HUES48 (cell line): ENCODE measurements around the gene PLEKHA7.
"Not testable (repeated sequence)": the region's sequence is repeated elsewhere in the genome, so short reads cannot be mapped to it uniquely, and the experiment has no call there.

Experiments
- H3K27ac ChIP-seq: one replicate; pipeline ENCODE4 v1.7.0; 2013; ENCODE audit warnings: low read depth, low read length, inconsistent platforms
- H3K27me3 ChIP-seq: 2 replicates; pipeline ENCODE4 v1.6.1; 2013; ENCODE audit warnings: mild to moderate bottlenecking, low read length; ENCODE audit not compliant: control insufficient read depth, insufficient read depth
- H3K36me3 ChIP-seq: 2 replicates; pipeline ENCODE4 v1.6.1; 2013; ENCODE audit warnings: low read length; ENCODE audit not compliant: control insufficient read depth, insufficient read depth
- H3K4me1 ChIP-seq: 2 replicates; pipeline ENCODE4 v1.6.1; 2013; ENCODE audit warnings: mild to moderate bottlenecking, low read length; ENCODE audit not compliant: control insufficient read depth, insufficient read depth
- H3K4me3 ChIP-seq: 2 replicates; pipeline ENCODE4 v1.5.1; 2013; ENCODE audit warnings: mild to moderate bottlenecking, low read depth, low read length
- H3K9ac ChIP-seq: 2 replicates; pipeline ENCODE4 v1.6.1; 2013; ENCODE audit warnings: mild to moderate bottlenecking, low read depth, low read length, moderate library complexity
- H3K9me3 ChIP-seq: 2 replicates; pipeline ENCODE4 v1.6.1; 2013; ENCODE audit warnings: low read length; ENCODE audit not compliant: control insufficient read depth, insufficient read depth

Gene PLEKHA7

GRCh38 chr11:16876053-16876752 lies 138.0 kb downstream of the PLEKHA7 start:
- H3K4me1 ChIP-seq = peaks cover 27% of the 10 kb centered on the region
- H3K27me3 ChIP-seq = no peaks in the 10 kb centered on the region
- no peaks in the 10 kb centered on the region for H3K9me3 ChIP-seq
- no peak overlapping the region for H3K9ac ChIP-seq
- H3K36me3 ChIP-seq = no peaks in the 10 kb centered on the region
- H3K27ac ChIP-seq = no peak overlapping the region
- no peak overlapping the region for H3K4me3 ChIP-seq

- Histone ChIP-seq H3K9me3 (no peaks in the 10 kb centered on the region), H3K27me3 (no peaks in the 10 kb centered on the region), H3K4me3 (no peak overlapping the region), H3K4me1 (peaks cover 24% of the 10 kb centered on the region), H3K9ac (no peak overlapping the region), H3K27ac (no peak overlapping the region), H3K36me3 (peaks cover 3% of the 10 kb centered on the region; the same call in 1 of the 2 replicates)
Observed at GRCh38 chr11:16874275-16874975, 139.8 kb downstream of the PLEKHA7 start.

GRCh38 chr11:16873289-16873688 lies 140.9 kb downstream of the PLEKHA7 start:
- no peak overlapping the region for H3K9ac ChIP-seq
- H3K27ac ChIP-seq = no peak overlapping the region
- H3K36me3 ChIP-seq = peaks cover 5% of the 10 kb centered on the region
- no peaks in the 10 kb centered on the region for H3K9me3 ChIP-seq
- no peak overlapping the region for H3K4me3 ChIP-seq
- H3K27me3 ChIP-seq = no peaks in the 10 kb centered on the region
- H3K4me1 ChIP-seq = peaks cover 16% of the 10 kb centered on the region

GRCh38 chr11:16871368-16871767 lies 142.8 kb downstream of the PLEKHA7 start:
- Histone ChIP-seq H3K9ac (no peak overlapping the region), H3K9me3 (no peaks in the 10 kb centered on the region), H3K4me1 (0 out of 2 replicates have a peak, but pooled peaks cover 5% of the 10 kb centered on the region), H3K36me3 (peaks cover 7% of the 10 kb centered on the region), H3K27me3 (no peaks in the 10 kb centered on the region), H3K4me3 (no peak overlapping the region), H3K27ac (no peak overlapping the region)

- Histone ChIP-seq H3K36me3 (peaks cover 7% of the 10 kb centered on the region), H3K9me3 (no peaks in the 10 kb centered on the region), H3K27me3 (no peaks in the 10 kb centered on the region), H3K9ac (no peak overlapping the region), H3K4me1 (no peaks in the 10 kb centered on the region), H3K4me3 (no peak overlapping the region), H3K27ac (no peak overlapping the region)
Observed at GRCh38 chr11:16867097-16867496, 147.1 kb downstream of the PLEKHA7 start.

- H3K4me3 ChIP-seq, H3K27ac ChIP-seq, H3K36me3 ChIP-seq, H3K27me3 ChIP-seq, H3K9me3 ChIP-seq, H3K4me1 ChIP-seq, H3K9ac ChIP-seq: not testable (repeated sequence)
Observed at GRCh38 chr11:16864428-16864827, 149.8 kb downstream of the PLEKHA7 start.

- Histone ChIP-seq H3K9me3 (no peaks in the 10 kb centered on the region), H3K4me1 (0 out of 2 replicates have a peak, but pooled peaks cover 2% of the 10 kb centered on the region), H3K4me3 (no peak overlapping the region), H3K27ac (no peak overlapping the region), H3K27me3 (no peaks in the 10 kb centered on the region), H3K36me3 (peaks cover 3% of the 10 kb centered on the region; the same call in 1 of the 2 replicates), H3K9ac (no peak overlapping the region)
Observed at GRCh38 chr11:16863389-16863788, 150.8 kb downstream of the PLEKHA7 start.

- H3K4me3 ChIP-seq = no peak overlapping the region
- no peak overlapping the region for H3K27ac ChIP-seq
- H3K27me3 ChIP-seq = no peaks in the 10 kb centered on the region
- H3K36me3 ChIP-seq = no peaks in the 10 kb centered on the region
- no peak overlapping the region for H3K9ac ChIP-seq
- no peaks in the 10 kb centered on the region for H3K9me3 ChIP-seq
- H3K4me1 ChIP-seq = 0 out of 2 replicates have a peak, but pooled peaks cover 2% of the 10 kb centered on the region
Observed at GRCh38 chr11:16862726-16863125, 151.5 kb downstream of the PLEKHA7 start.

- no peaks in the 10 kb centered on the region for H3K36me3 ChIP-seq
- no peak overlapping the region for H3K9ac ChIP-seq
- 0 out of 2 replicates have a peak, but pooled peaks cover 2% of the 10 kb centered on the region for H3K4me1 ChIP-seq
- no peaks in the 10 kb centered on the region for H3K27me3 ChIP-seq
- no peak overlapping the region for H3K27ac ChIP-seq
- no peaks in the 10 kb centered on the region for H3K9me3 ChIP-seq
- H3K4me3 ChIP-seq = no peak overlapping the region
Observed at GRCh38 chr11:16861862-16862261, 152.4 kb downstream of the PLEKHA7 start.

GRCh38 chr11:16860617-16861016 lies 153.6 kb downstream of the PLEKHA7 start:
- no peak overlapping the region for H3K27ac ChIP-seq
- H3K27me3 ChIP-seq = no peaks in the 10 kb centered on the region
- no peaks in the 10 kb centered on the region for H3K9me3 ChIP-seq
- no peaks in the 10 kb centered on the region for H3K36me3 ChIP-seq
- H3K4me3 ChIP-seq = no peak overlapping the region
- H3K9ac ChIP-seq = no peak overlapping the region
- 0 out of 2 replicates have a peak, but pooled peaks cover 2% of the 10 kb centered on the region for H3K4me1 ChIP-seq

- Histone ChIP-seq H3K27ac (peak overlapping the region; percentile 29), H3K36me3 (peaks cover 4% of the 10 kb centered on the region; the same call in 1 of the 2 replicates), H3K4me3 (no peak overlapping the region), H3K27me3 (no peaks in the 10 kb centered on the region), H3K4me1 (0 out of 2 replicates have a peak, but pooled peaks cover 2% of the 10 kb centered on the region), H3K9me3 (no peaks in the 10 kb centered on the region), H3K9ac (no peak overlapping the region)
Observed at GRCh38 chr11:16859651-16860050, 154.6 kb downstream of the PLEKHA7 start.
